ENCODE data around the gene TMEM80.
A peak's percentile ranks its signal among the peaks of the same experiment; 100 is the strongest.

The TMEM80 gene

DNA sequence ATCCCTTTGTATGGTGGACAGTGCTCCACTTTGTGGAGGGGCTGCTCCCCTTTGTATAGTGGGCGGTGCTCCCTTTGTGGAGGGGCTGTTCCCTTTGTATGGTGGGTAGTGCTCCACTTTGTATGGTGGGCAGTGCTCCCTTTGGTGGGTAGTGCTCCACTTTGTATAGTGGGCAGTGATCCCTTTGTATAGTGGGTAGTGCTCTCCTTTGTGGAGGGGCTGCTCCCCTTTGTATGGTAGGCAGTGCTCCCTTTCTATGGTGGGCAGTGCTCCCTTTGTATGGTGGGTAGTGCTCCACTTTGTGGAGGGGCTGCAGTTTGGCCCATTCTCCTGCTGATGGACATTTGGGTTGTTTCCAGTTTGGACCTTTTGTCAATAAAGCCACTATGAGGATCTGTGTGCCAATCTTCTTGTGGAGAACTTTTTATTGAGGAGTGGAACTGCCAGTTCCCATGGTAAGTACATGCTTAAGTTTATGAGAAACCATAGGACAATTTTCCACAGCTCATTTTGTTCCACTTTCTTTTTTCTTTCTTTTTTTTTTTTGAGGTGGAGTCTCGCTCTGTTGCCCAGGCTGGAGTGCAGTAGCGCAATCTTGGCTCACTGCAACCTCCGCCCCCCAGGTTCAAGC lies 47.1 kb downstream of the TMEM80 start:
- no peak for DNase-seq (ENCODE audit: low read depth in 4 of 4, low spot score in 1 of 4)

DNA sequence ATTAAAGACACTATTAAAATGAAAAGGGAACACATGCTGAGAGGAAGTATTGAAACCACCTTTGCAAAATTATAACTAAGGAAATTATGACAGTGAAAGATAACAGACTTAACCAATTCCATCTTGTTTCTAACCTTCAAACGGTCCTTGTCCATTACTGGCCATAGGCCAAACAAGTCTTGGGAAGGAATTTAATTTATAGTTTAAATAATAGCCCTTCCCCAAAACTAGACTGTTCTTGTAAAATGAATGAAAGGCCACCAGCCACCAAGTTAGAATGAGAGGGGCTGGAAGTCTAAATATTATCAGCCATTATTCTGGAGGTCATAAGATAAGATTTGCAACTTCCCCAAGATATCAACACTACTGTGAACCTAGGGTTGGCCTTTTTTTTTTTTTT lies 49.8 kb downstream of the TMEM80 start:
- no peak for DNase-seq (ENCODE audit: low read depth in 4 of 4, low spot score in 1 of 4)

GRCh38 chr11:746289-747157 lies 50.9 kb downstream of the TMEM80 start:
- no peak for DNase-seq (ENCODE audit: low read depth in 4 of 4, low spot score in 1 of 4)

GRCh38 chr11:747158-748006 lies 51.8 kb downstream of the TMEM80 start, which contains the start of gene TALDO1:
TALDO1 (plus strand) TSS chr11:747464; CDS start chr11:747482, 18 bp downstream.
- DNase-seq (ENCODE audit: low read depth in 4 of 4, low spot score in 1 of 4) = peak; percentile 67 to 92 (median 74)

DNA sequence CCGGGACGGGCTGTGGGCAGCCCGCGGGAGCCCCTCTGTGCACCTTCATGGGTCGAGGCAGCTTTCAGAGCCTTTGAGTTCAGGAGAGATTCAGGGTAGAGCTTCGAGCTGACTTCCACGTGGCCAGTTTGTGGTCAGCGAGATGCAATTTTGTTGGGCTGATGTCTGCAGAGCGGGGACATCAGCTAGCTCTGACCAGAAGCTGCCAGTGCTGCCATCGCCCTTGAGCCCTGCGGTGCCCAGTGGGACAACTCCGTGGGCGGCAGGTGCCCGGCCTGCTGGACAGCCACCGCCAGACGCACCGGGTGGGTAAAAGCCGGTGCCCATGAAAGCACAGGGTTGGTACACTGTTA lies 52.4 kb downstream of the TMEM80 start:
- no peak for DNase-seq (ENCODE audit: low read depth in 4 of 4, low spot score in 1 of 4)

- DNase-seq (ENCODE audit: low read depth in 4 of 4, low spot score in 1 of 4) = no peak
Measured at GRCh38 chr11:749731-750130, 54.1 kb downstream of the TMEM80 start.
